OCI-LY3 (cell line): ENCODE measurements around the gene OGFR.

ENCODE experiments used
- CTCF ChIP-seq: fragments of 200-600, 300-600 bp; sonication (generic); IDR thresholded peaks from 2 replicates; pipeline ENCODE4 v1.5.1; 2014; ENCODE audit warnings: antibody characterized with exemption, low read length, low read depth
- EZH2phosphoT487 ChIP-seq: fragments of 200-600 bp; shearing (Covaris generic); IDR thresholded peaks from 2 replicates; pipeline ENCODE4 v1.6.1; 2018; ENCODE audit warnings: antibody characterized with exemption, mixed run types, low read depth

GRCh38 chr20:62846166-62846890, 41.7 kb downstream of the OGFR start:
- TF ChIP-seq CTCF: no peak
- TF ChIP-seq EZH2phosphoT487: no peak
